Measurements from ENCODE around the gene CRISP2. TPM values are rescaled to one million over a fixed set of nuclear protein-coding genes. Genes with fewer than 3 reads are reported as not detected.

Gene CRISP2
- total RNA-seq, 1 donor from 2014 or later, result 0.06 TPM

DNA sequence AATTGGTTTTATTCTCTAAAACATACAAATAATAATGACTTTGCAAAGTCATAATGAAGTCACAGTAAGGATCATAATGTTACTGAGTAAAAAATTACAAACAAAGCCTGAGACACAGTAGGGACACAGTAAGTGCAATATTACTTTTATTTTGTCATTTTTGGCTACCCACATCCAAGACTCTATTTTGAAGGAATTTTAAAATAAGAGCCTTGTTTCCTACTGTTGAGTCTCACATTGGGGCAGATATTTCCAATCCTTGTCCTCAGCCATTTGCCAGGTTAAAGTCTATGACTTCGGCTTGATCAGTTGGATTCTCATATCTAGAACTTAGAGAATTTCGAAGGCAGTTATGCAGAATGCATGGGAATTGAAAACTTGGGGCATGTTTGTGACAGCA, 65.9 kb downstream of the CRISP2 start:
- no peak for TF ChIP-seq CTCF (conservative IDR thresholded peaks at IDR 0.05; ENCODE audit: low read depth, low read length)
- no peak for DNase-seq (ENCODE audit: low read depth)
- no peak overlapping the region for H3K4me3 ChIP-seq (ENCODE audit: low read depth, low read length)

- TF ChIP-seq CTCF (conservative IDR thresholded peaks at IDR 0.05; ENCODE audit: low read depth, low read length), result no peak
- no peak overlapping the region for H3K4me3 ChIP-seq (ENCODE audit: low read depth, low read length)
- DNase-seq (ENCODE audit: low read depth), result no peak
These were observed 66.4 kb downstream of the CRISP2 start for GRCh38 chr6:49646942-49647341.

DNA sequence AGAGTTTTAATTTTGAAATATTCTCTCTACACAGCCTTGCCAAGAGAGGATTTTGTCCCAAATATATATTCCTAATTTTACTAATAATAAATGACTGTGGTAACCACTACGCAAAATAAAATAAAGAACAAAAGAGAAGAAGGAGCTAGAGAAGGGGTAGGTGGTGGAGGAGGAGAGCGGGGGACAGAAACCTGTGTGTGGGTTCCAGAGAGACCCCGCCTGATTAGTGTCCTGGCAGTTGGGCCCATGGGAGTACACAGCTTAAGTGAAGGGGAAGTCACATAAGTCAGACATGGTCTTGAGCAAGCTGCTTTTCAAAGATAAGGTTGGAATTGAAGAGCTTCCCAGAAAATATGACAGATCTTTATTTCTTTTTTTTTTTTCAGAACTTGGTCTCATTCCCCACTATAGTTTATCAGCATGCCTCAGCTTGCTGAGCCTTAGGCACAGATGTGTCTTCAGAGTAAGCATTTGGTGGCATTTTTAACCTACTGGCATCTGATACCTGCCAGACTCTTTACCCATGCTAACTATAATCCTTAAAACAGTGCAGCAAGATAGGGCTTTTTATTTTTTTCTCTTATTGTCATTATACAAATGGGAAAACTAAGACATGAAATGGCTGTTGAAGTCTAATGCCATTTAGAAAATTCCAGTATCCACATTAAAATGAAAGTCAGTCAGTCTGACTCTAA, 67.1 kb downstream of the CRISP2 start:
- no peak for DNase-seq (ENCODE audit: low read depth)
- H3K4me3 ChIP-seq (ENCODE audit: low read depth, low read length), result no peak overlapping the region
- TF ChIP-seq CTCF (conservative IDR thresholded peaks at IDR 0.05; ENCODE audit: low read depth, low read length), result no peak

GRCh38 chr6:49645139-49645538, 68.2 kb downstream of the CRISP2 start:
- DNase-seq (ENCODE audit: low read depth), result no peak
- TF ChIP-seq CTCF (conservative IDR thresholded peaks at IDR 0.05; ENCODE audit: low read depth, low read length), result no peak
- H3K4me3 ChIP-seq (ENCODE audit: low read depth, low read length), result no peak overlapping the region

Other genes starting within 250 kb of the CRISP2 start
- not detected in 2 replicates for gene GLYATL3, start 213.6 kb downstream of the CRISP2 start, total RNA-seq
- 8.2 and 11.6 TPM in 2 replicates for gene C6orf141, start 162.9 kb downstream of the CRISP2 start, total RNA-seq
- not detected in 2 replicates for gene RHAG, start 76.7 kb downstream of the CRISP2 start, total RNA-seq
- not detected in 2 replicates for gene CRISP3, start 30.8 kb upstream of the CRISP2 start, total RNA-seq
- not detected in 2 replicates for gene PGK2, start 73.7 kb upstream of the CRISP2 start, total RNA-seq
- not detected in 2 replicates for gene CRISP1, start 153.0 kb upstream of the CRISP2 start, total RNA-seq